DOHH2 (cell line): ENCODE data around the gene MDH1B.
"Not testable (repeated sequence)": the region's sequence is repeated elsewhere in the genome, so short reads cannot be mapped to it uniquely, and the experiment has no call there.

Experiments
- EZH2phosphoT487 ChIP-seq: fragments of 200-600 bp; sonication (generic); IDR thresholded peaks from 2 replicates; pipeline ENCODE4 v1.6.1; 2017; ENCODE audit warnings: borderline replicate concordance, mild to moderate bottlenecking, antibody characterized with exemption, low read length, moderate library complexity, mixed read lengths
- TF ChIP-seq, protein P1 (sequence below): fragments of 200-600 bp; sonication (generic); IDR thresholded peaks from one replicate; pipeline ENCODE4 v1.5.1; 2014; ENCODE audit warnings: antibody characterized with exemption, mild to moderate bottlenecking, low read depth, low read length; ENCODE audit not compliant: poor library complexity, severe bottlenecking

DNA sequence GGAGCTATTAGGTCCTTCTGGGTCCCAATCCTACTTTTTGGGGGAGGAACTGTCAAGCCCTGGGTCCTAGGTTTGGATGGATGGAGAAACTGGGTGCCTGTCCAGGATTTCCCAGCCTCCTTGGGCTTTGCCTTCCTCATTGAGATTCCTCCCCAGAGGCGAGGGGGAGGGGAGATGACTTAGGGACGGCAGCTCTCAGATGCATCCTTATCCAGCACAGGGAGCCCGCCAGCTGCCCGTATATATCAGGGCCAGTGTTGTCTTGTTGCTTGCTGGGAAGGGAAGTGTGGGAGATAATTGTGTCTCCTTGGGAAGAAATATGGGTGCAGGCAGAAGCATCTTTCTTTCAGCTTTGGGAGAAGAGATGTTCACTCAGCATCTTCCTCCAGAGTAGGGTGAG lies 49.9 kb downstream of the MDH1B start:
- TF ChIP-seq, protein P1, sequence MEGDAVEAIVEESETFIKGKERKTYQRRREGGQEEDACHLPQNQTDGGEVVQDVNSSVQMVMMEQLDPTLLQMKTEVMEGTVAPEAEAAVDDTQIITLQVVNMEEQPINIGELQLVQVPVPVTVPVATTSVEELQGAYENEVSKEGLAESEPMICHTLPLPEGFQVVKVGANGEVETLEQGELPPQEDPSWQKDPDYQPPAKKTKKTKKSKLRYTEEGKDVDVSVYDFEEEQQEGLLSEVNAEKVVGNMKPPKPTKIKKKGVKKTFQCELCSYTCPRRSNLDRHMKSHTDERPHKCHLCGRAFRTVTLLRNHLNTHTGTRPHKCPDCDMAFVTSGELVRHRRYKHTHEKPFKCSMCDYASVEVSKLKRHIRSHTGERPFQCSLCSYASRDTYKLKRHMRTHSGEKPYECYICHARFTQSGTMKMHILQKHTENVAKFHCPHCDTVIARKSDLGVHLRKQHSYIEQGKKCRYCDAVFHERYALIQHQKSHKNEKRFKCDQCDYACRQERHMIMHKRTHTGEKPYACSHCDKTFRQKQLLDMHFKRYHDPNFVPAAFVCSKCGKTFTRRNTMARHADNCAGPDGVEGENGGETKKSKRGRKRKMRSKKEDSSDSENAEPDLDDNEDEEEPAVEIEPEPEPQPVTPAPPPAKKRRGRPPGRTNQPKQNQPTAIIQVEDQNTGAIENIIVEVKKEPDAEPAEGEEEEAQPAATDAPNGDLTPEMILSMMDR: not testable (repeated sequence)
- TF ChIP-seq EZH2phosphoT487: not testable (repeated sequence)
